ENCODE measurements around the gene SMTNL1. TPM values are rescaled to one million over a fixed set of nuclear protein-coding genes. Genes with fewer than 3 reads are reported as not detected.

The SMTNL1 gene
- total RNA-seq, 1 donor from 2014 or later: not detected

DNA sequence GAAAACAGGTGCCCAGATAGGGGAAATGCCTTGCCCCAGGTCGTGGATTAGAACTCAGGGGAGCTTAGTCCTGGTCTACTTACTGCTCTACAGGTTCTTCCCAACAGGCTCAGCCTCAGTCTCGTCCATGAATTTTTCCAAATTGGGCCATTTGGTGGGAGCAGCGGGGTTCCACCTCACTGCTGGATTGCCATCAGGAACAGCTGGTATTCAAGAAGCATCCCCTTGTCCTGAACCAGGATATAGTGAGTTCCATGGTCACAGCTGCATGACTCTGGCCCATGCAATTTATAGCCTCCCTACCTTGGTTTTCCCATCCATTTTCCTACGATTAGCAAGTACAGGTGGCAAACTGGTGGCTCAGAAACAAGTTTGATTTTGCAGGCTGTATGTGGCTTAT, 36.7 kb downstream of the SMTNL1 start:
- no peaks in the 10 kb centered on the region for H3K9me3 Mint-ChIP-seq (ENCODE audit: low read depth)
- TF ChIP-seq, protein P1, sequence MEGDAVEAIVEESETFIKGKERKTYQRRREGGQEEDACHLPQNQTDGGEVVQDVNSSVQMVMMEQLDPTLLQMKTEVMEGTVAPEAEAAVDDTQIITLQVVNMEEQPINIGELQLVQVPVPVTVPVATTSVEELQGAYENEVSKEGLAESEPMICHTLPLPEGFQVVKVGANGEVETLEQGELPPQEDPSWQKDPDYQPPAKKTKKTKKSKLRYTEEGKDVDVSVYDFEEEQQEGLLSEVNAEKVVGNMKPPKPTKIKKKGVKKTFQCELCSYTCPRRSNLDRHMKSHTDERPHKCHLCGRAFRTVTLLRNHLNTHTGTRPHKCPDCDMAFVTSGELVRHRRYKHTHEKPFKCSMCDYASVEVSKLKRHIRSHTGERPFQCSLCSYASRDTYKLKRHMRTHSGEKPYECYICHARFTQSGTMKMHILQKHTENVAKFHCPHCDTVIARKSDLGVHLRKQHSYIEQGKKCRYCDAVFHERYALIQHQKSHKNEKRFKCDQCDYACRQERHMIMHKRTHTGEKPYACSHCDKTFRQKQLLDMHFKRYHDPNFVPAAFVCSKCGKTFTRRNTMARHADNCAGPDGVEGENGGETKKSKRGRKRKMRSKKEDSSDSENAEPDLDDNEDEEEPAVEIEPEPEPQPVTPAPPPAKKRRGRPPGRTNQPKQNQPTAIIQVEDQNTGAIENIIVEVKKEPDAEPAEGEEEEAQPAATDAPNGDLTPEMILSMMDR (IDR thresholded peaks at IDR 0.05): no peak
- peaks cover 6% of the 10 kb centered on the region for H3K4me1 Mint-ChIP-seq (ENCODE audit: low read depth)
- no peaks in the 10 kb centered on the region for H3K36me3 Mint-ChIP-seq (ENCODE audit: low read depth)
- no peak overlapping the region for H3K27ac Mint-ChIP-seq (ENCODE audit: unreplicated experiment)
- H3K4me3 Mint-ChIP-seq (ENCODE audit: unreplicated experiment): no peak overlapping the region
- peaks cover 24% of the 10 kb centered on the region for H3K27me3 Mint-ChIP-seq (ENCODE audit: low read depth)
- no peak for DNase-seq (ENCODE audit: low spot score)

DNA sequence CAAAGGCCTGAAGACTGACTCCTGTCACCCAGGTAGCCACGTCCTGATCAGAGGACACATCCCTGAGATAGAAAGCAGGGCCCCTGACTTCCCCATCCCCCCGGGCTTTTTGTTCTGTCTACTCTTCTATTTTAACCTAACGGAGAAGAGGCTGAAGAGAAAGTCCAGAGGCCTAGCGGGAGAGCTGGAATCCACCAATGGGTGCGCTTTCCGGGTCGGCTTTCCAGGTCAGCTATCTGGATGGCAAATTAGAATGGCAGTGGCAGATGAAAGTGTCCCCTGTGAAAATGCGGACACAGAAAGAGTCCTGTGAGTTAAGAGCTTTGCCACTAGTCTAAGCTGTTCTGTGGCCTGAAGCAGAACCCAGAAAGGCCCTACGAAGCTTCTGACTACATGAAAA, 46.9 kb downstream of the SMTNL1 start:
- TF ChIP-seq, protein P1 (IDR thresholded peaks at IDR 0.05): no peak
- no peaks in the 10 kb centered on the region for H3K9me3 Mint-ChIP-seq (ENCODE audit: low read depth)
- H3K4me3 Mint-ChIP-seq (ENCODE audit: unreplicated experiment): no peak overlapping the region
- no peaks in the 10 kb centered on the region for H3K36me3 Mint-ChIP-seq (ENCODE audit: low read depth)
- H3K4me1 Mint-ChIP-seq (ENCODE audit: low read depth): no peaks in the 10 kb centered on the region
- H3K27ac Mint-ChIP-seq (ENCODE audit: unreplicated experiment): no peak overlapping the region
- peaks cover 8% of the 10 kb centered on the region for H3K27me3 Mint-ChIP-seq (ENCODE audit: low read depth)
- DNase-seq (ENCODE audit: low spot score): no peak

DNA sequence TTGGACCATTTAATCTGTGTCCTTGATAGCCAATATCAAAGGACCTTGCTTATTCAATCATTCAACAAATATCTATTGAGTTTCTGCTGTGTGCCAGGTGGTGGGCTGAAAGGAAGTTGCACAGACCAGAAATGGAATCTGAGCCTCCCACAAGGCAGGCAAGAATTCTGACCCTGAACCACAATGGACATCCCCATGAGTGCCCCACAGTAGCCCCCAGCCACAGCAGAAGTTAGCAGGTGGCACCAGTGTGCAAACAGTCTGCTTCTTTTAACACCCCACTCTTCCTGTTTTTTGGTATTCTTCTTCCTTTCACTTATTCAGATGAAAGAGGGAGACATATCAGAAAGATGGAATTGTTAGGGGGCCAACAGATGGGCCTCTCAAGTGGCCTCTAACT, 47.9 kb downstream of the SMTNL1 start:
- peaks cover 4% of the 10 kb centered on the region for H3K27me3 Mint-ChIP-seq (ENCODE audit: low read depth)
- H3K4me1 Mint-ChIP-seq (ENCODE audit: low read depth): no peaks in the 10 kb centered on the region
- DNase-seq (ENCODE audit: low spot score): no peak
- H3K4me3 Mint-ChIP-seq (ENCODE audit: unreplicated experiment): no peak overlapping the region
- TF ChIP-seq, protein P1 (IDR thresholded peaks at IDR 0.05): no peak
- no peaks in the 10 kb centered on the region for H3K9me3 Mint-ChIP-seq (ENCODE audit: low read depth)
- H3K36me3 Mint-ChIP-seq (ENCODE audit: low read depth): no peaks in the 10 kb centered on the region
- no peak overlapping the region for H3K27ac Mint-ChIP-seq (ENCODE audit: unreplicated experiment)

DNA sequence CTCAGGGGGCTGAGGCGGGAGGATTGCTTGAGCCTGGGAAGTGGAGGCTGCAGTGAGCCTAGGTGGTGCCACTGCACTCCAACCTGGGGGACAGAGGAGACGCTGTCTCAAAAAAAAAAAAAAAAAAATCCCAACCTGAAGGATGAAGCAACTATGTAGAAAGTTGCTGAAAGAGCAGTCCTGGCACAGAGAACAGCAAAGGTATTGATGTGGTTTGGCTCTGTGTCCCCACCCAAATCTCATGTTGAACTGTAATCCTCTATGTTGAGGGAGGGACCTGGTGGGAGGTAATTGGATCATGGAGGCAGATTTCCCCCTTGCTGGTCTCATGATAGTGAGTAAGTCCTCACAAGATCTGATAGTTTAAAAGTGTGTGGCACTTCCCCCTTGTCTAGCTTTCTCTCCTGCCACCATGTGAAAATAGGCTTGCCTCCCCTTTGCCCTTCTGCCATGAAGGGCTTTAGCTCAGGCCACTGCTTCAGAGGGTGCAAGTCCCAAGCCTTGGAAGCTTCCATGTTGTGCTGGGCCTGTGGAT, 49.4 kb downstream of the SMTNL1 start:
- peaks cover under 1% of the 10 kb centered on the region for H3K27me3 Mint-ChIP-seq (ENCODE audit: low read depth)
- no peaks in the 10 kb centered on the region for H3K36me3 Mint-ChIP-seq (ENCODE audit: low read depth)
- TF ChIP-seq, protein P1 (IDR thresholded peaks at IDR 0.05): no peak
- H3K9me3 Mint-ChIP-seq (ENCODE audit: low read depth): no peaks in the 10 kb centered on the region
- H3K27ac Mint-ChIP-seq (ENCODE audit: unreplicated experiment): no peak overlapping the region
- DNase-seq (ENCODE audit: low spot score): no peak
- no peaks in the 10 kb centered on the region for H3K4me1 Mint-ChIP-seq (ENCODE audit: low read depth)
- no peak overlapping the region for H3K4me3 Mint-ChIP-seq (ENCODE audit: unreplicated experiment)

DNA sequence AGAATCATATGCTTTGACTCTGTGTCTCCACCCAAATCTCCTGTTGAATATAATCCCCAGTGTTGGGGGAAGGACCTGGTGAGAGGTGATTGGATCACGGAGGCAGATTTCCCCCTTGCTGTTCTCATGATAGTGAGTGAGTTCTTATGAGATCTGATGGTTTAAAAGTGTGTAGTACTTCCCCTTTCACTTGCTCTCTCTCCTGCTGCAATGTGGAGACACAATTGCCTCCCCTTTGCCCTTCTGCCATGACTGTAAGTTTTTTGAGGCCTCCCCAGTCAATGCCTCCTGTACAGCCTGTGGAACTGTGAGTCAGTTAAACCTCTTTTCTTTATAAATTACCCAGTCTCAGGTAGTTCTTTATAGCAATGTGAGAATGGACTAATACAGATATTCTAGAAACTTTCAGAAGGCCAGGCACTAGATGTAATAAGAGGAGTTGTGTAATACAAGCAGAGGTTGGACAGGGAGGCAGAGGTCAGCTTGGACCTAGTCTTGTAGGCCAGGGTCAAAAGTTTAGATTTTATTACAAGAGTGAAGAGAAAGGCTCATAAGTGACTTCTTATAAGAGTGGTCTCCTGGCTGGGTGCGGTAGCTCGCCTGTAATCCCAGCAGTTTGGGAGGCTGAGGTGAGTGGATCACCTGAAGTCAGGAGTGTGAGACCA, 50.8 kb downstream of the SMTNL1 start:
- no peak for DNase-seq (ENCODE audit: low spot score)
- Mint-ChIP-seq H3K27ac (ENCODE audit: unreplicated experiment) (no peak overlapping the region), H3K27me3 (ENCODE audit: low read depth) (no peaks in the 10 kb centered on the region), H3K9me3 (ENCODE audit: low read depth) (no peaks in the 10 kb centered on the region), H3K4me1 (ENCODE audit: low read depth) (no peaks in the 10 kb centered on the region), H3K4me3 (ENCODE audit: unreplicated experiment) (no peak overlapping the region), H3K36me3 (ENCODE audit: low read depth) (no peaks in the 10 kb centered on the region)
- TF ChIP-seq, protein P1 (IDR thresholded peaks at IDR 0.05): no peak

Measured in chondrocyte (in vitro differentiated cells).